Ishikawa (cell line): ENCODE results near the gene HOXA9.

Source experiments
- CEBPB ChIP-seq: IDR thresholded peaks from 2 replicates; pipeline ENCODE4 v1.6.1; 2012
- CREB1 ChIP-seq: IDR thresholded peaks from 2 replicates; pipeline ENCODE4 v1.6.1; 2012; ENCODE audit warnings: low read depth
- EGR1 ChIP-seq: IDR thresholded peaks from 2 replicates; pipeline ENCODE4 v1.6.1; 2012
- EP300 ChIP-seq: IDR thresholded peaks from 2 replicates; pipeline ENCODE4 v1.6.1; 2012; ENCODE audit warnings: borderline replicate concordance
- FOXM1 ChIP-seq: IDR thresholded peaks from 2 replicates; pipeline ENCODE4 v1.6.1; 2012; ENCODE audit warnings: low read depth, borderline replicate concordance
- MAX ChIP-seq: IDR thresholded peaks from 2 replicates; pipeline ENCODE4 v1.6.1; 2012
- NFIC ChIP-seq: IDR thresholded peaks from 2 replicates; pipeline ENCODE4 v1.6.1; 2012
- RAD21 ChIP-seq: IDR thresholded peaks from 2 replicates; pipeline ENCODE4 v1.6.1; 2012; ENCODE audit warnings: low read depth
- REST ChIP-seq: IDR thresholded peaks from 2 replicates; pipeline ENCODE4 v1.6.1; 2012; ENCODE audit warnings: low read depth, mild to moderate bottlenecking
- TAF1 ChIP-seq: IDR thresholded peaks from 2 replicates; pipeline ENCODE4 v1.6.1; 2012; ENCODE audit warnings: low read depth, mild to moderate bottlenecking
- TCF12 ChIP-seq: IDR thresholded peaks from 2 replicates; pipeline ENCODE4 v1.6.1; 2012; ENCODE audit warnings: low read depth
- TEAD4 ChIP-seq: IDR thresholded peaks from 2 replicates; pipeline ENCODE4 v1.6.1; 2012
- USF1 ChIP-seq: IDR thresholded peaks from 2 replicates; pipeline ENCODE4 v1.6.1; 2012
- YY1 ChIP-seq: IDR thresholded peaks from 2 replicates; pipeline ENCODE4 v1.6.1; 2012; ENCODE audit warnings: low read depth
- ZBTB7A ChIP-seq: IDR thresholded peaks from 2 replicates; pipeline ENCODE4 v1.6.1; 2012; ENCODE audit warnings: low read depth

The HOXA9 gene

GRCh38 chr7:27191161-27191731 lies 25.9 kb upstream of the HOXA9 start:
- TF ChIP-seq RAD21 (no peak), EGR1 (no peak), CREB1 (no peak)

GRCh38 chr7:27189997-27190748 lies 24.8 kb upstream of the HOXA9 start:
- no peak for TF ChIP-seq NFIC
- TF ChIP-seq USF1 = no peak
- no peak for TF ChIP-seq CREB1
- TF ChIP-seq CEBPB = no peak
- TF ChIP-seq MAX = no peak
- TF ChIP-seq RAD21 = no peak
- TF ChIP-seq TEAD4 = no peak
- TF ChIP-seq ZBTB7A = no peak
- no peak for TF ChIP-seq TCF12
- no peak for TF ChIP-seq REST
- TF ChIP-seq TAF1 = no peak
- no peak for TF ChIP-seq FOXM1
- TF ChIP-seq EP300 = no peak
- TF ChIP-seq YY1 = no peak
- TF ChIP-seq EGR1 = no peak

GRCh38 chr7:27189295-27189996 lies 24.1 kb upstream of the HOXA9 start:
- TF ChIP-seq USF1 = no peak
- no peak for TF ChIP-seq TEAD4

- TF ChIP-seq TAF1 (no peak), RAD21 (no peak), MAX (no peak), USF1 (no peak)
These were observed 23.3 kb upstream of the HOXA9 start for GRCh38 chr7:27188386-27189294.

- TF ChIP-seq RAD21 (no peak), USF1 (no peak), FOXM1 (no peak), REST (no peak), EP300 (no peak), YY1 (no peak), CEBPB (no peak), ZBTB7A (no peak), TAF1 (no peak), MAX (no peak), CREB1 (no peak), TEAD4 (no peak), TCF12 (no peak), NFIC (no peak)
These were observed 22.4 kb upstream of the HOXA9 start for GRCh38 chr7:27187475-27188385.
